IPS-18c (cell line): ENCODE results near the gene RAPH1.
"Not testable (repeated sequence)": the region's sequence is repeated elsewhere in the genome, so short reads cannot be mapped to it uniquely, and the experiment has no call there.

ENCODE experiments used
- H3K4me3 ChIP-seq: 2 replicates; pipeline ENCODE4 v1.7.0; 2013; ENCODE audit warnings: low read depth, mild to moderate bottlenecking, low read length, moderate library complexity; ENCODE audit not compliant: insufficient read depth
- H3K9me3 ChIP-seq: one replicate; pipeline ENCODE4 v1.6.1; 2013; ENCODE audit warnings: mild to moderate bottlenecking, low read length, moderate library complexity; ENCODE audit not compliant: control insufficient read depth, insufficient read depth

The RAPH1 gene

GRCh38 chr2:203462308-203462707, 72.8 kb downstream of the RAPH1 start:
- H3K4me3 ChIP-seq = no peak overlapping the region
- no peaks in the 10 kb centered on the region for H3K9me3 ChIP-seq

- no peak overlapping the region for H3K4me3 ChIP-seq
- H3K9me3 ChIP-seq = no peaks in the 10 kb centered on the region
These were observed 73.4 kb downstream of the RAPH1 start for GRCh38 chr2:203461746-203462145.

DNA sequence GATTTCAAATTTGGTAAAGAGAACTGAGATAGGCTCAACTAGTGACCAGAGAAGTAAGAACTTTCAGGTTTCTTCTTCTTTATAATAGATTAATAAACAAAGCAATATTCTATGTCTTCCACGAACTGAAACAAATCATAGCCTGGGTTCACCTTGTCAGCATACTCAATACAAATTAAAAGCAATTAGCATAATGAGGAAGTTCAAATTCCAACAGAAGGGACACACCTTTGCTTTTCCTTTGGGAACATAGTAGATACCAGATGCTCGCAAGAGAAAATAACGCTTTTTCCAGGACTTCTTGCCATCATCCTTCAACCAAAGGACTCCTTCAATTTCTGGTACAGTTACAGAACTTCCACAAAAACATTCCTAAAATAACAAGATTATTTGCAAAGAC, 79.9 kb downstream of the RAPH1 start:
- H3K9me3 ChIP-seq = no peaks in the 10 kb centered on the region
- no peak overlapping the region for H3K4me3 ChIP-seq

DNA sequence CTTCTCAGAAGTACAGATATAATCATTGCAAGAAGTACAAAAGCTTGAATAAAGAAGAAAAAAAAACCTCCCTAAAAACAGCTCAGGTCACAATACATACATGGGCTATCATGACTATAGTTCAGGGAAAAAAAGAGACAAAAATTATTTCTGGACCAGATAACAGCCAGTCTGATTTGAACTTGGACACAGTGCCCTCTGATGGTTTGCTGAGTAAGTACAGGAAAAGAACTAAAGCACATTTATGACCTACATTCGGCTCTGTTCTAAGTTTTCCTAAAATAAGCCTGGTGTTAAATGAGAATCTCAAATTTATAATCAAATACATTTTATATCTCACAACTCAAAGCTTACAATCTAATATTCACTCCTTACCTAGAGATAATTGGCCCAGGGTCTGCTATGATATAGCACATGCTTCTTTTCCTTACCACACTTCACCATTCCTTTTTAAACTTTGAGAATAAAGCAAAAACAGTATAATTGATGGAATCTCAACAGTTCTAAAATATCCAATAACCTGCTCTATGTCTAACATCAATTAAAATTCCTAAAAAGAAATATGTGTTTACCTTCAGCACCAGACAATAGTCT, 81.1 kb downstream of the RAPH1 start:
- H3K9me3 ChIP-seq = no peaks in the 10 kb centered on the region

DNA sequence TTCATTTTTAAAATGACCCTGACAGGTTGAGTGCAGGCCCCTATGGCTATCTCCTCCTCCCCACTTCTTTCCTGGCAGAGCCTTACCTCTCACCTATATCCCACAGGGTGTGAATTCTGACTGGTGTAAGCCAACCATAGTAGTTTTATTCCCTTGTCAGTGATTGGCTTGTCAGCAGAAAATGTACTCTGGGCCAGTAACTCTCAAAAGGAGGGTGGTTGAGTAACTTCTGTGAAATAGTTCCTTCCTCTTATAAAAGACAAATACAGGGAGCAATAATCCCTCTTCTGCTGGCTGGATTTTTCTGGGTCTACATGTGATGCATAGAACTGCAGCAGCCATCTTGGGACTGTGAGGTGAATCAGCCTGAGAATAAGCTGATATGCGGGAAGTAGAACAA, 83.4 kb downstream of the RAPH1 start:
- Histone ChIP-seq H3K9me3 (no peaks in the 10 kb centered on the region), H3K4me3 (no peak overlapping the region)

More for the DNA sequence above, 81.1 kb downstream of the RAPH1 start:
- H3K4me3 ChIP-seq = no peak overlapping the region

DNA sequence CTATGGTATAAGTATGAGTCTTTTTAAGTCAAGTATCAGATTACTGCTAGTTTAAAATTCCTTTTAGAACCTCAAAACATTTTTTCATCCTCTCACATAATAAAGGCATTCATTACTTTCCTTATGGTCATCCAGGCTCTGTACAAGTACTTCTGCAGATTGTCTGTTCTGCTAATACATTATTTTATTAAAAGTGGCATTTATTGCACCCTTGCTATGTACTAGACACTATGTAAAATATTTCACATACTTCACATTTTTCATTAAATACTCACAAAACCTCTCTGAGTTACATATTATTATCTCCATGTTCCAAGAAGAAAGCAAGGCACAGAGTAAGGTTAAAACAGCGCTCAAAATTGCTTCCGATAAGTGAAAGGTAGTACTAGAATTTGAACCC, 84.1 kb downstream of the RAPH1 start:
- Histone ChIP-seq H3K4me3 (no peak overlapping the region), H3K9me3 (no peaks in the 10 kb centered on the region)

- H3K4me3 ChIP-seq = no peak overlapping the region
- no peaks in the 10 kb centered on the region for H3K9me3 ChIP-seq
These were observed 84.5 kb downstream of the RAPH1 start for GRCh38 chr2:203450561-203450960.

- Histone ChIP-seq H3K4me3 (no peak overlapping the region), H3K9me3 (no peaks in the 10 kb centered on the region)
These were observed 88.3 kb downstream of the RAPH1 start for GRCh38 chr2:203446780-203447179.

- no peak overlapping the region for H3K4me3 ChIP-seq
- no peaks in the 10 kb centered on the region for H3K9me3 ChIP-seq
These were observed 89.0 kb downstream of the RAPH1 start for GRCh38 chr2:203446071-203446481.

- no peak overlapping the region for H3K4me3 ChIP-seq
- H3K9me3 ChIP-seq = no peaks in the 10 kb centered on the region
These were observed 90.4 kb downstream of the RAPH1 start for GRCh38 chr2:203444738-203445137.

- Histone ChIP-seq H3K9me3 (no peaks in the 10 kb centered on the region), H3K4me3 (no peak overlapping the region)
These were observed 92.6 kb downstream of the RAPH1 start for GRCh38 chr2:203442463-203442862.

DNA sequence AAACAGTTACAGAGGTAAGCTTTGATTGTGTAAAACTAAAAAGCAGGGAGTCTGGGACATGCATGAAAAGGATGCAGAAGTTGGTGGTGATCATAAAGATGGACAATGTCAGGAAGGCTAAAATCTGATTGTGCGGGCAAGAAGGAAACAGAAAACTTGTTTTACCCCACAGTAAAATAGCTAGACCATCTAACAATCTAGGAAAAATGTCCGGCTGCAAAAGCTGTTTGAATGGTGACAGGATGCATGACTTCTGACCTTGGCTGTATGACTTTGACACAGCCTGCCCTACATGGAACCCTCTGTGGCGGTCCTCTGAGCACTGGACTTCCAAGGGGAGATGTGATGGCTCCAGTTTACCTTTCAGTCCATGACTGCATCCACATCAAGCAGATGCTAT, 93.6 kb downstream of the RAPH1 start:
- Histone ChIP-seq H3K9me3 (no peaks in the 10 kb centered on the region), H3K4me3 (no peak overlapping the region)

- no peak overlapping the region for H3K4me3 ChIP-seq
- H3K9me3 ChIP-seq = no peaks in the 10 kb centered on the region
These were observed 94.4 kb downstream of the RAPH1 start for GRCh38 chr2:203440671-203441070.

DNA sequence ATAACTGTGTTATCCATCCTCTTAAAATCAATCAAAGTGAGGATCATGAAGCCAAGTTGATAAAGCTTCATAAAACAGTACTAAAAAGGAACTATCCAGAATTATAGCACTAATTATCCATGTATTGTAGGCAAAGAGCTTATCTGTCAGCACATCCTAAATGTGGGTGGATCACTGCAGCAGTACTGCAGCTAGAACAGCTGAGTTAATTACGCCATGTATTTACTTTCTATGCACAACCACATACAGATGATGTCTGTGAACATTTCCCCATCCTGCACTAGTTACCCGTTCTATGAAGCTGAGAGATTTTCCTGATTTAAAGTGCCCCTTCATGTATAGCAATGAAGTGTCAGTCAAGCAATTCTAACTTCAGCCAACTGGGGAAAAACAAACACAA, 96.6 kb downstream of the RAPH1 start:
- Histone ChIP-seq H3K9me3 (no peaks in the 10 kb centered on the region), H3K4me3 (no peak overlapping the region)

DNA sequence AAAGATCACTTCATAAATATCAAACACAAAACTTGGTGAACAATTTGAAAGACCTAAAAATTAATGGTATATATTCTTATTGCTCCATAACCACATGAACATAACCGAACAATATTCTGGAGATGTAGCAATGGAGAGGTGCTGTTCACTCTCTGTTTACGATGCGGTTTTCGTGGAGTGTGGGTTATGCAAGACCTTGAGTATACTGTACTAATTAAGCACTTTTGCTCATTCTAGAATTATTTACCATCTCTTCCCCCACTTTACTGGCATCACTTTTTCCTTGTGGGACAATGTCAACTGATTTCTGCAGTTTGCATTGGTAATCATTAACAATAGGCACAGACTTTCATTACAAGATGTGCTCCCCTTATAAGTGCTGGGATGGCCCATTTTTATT, 97.6 kb downstream of the RAPH1 start:
- Histone ChIP-seq H3K4me3 (no peak overlapping the region), H3K9me3 (no peaks in the 10 kb centered on the region)

GRCh38 chr2:203436496-203436895, 98.6 kb downstream of the RAPH1 start:
- H3K4me3 ChIP-seq = no peak overlapping the region
- H3K9me3 ChIP-seq = no peaks in the 10 kb centered on the region

GRCh38 chr2:203432811-203433210, 102.3 kb downstream of the RAPH1 start:
- Histone ChIP-seq H3K9me3 (no peaks in the 10 kb centered on the region), H3K4me3 (no peak overlapping the region)

DNA sequence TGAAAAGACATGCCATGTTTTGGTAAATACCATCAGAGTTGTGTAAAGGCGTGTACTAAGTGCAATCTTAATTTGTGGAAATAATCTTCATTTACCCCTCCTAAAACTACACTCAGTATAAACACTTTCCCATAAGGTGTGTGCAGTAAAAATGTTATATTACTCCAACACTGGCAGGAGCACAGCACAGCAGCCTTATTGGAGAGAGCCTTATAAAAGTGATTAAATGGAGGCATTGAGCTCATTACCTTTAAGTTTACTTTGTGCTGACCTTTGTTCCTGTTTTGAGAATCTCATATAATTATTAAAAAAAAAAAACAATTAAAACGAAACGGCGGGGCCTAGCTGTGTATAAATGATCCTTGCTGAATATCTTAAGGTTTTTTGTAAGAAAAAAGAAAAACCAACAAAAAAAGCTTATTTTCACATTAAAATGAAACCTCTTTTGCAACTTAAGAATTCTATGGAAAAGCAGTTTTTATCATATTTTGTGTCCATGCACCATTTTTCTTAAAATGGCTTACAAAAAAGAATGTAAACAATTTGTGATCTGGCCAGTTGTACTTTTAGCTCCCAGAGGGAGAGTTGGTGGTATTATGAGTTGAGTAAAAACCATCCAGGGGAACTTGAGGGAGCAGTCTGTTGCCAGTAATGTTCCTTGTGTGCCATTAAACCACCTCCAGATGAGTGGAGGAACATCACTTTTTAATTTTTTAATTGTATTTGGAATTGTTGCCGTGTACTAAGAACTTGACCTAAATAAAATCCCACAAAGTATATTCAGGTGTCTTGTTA, 103.5 kb downstream of the RAPH1 start:
- Histone ChIP-seq H3K4me3 (no peak overlapping the region), H3K9me3 (no peaks in the 10 kb centered on the region)

GRCh38 chr2:203429643-203430042, 105.5 kb downstream of the RAPH1 start:
- not testable (repeated sequence) for H3K9me3 ChIP-seq, H3K4me3 ChIP-seq
